Vagina (tissue), 2 donors: ENCODE data around the gene TMPRSS2. TPM values are rescaled to one million over a fixed set of nuclear protein-coding genes. Genes with fewer than 3 reads are reported as not detected.

Experiments
- DNase-seq, 2 donors: peaks; one replicate each; pipeline ENCODE4 v3.0.0-alpha.2; 2017; ENCODE audit errors: extremely low spot score in 2 of 2
- H3K27ac ChIP-seq: fragments of 200-600 bp; sonication (generic); one replicate; pipeline ENCODE4 v1.5.1; 2019
- H3K27me3 ChIP-seq: fragments of 200-600 bp; sonication (generic); one replicate; pipeline ENCODE4 v1.5.1; 2019
- H3K36me3 ChIP-seq, 2 donors: fragments of 200-600 bp; sonication (generic); one replicate each; pipeline ENCODE4 v1.5.1; 2017 to 2019
- H3K4me1 ChIP-seq: fragments of 200-600 bp; sonication (generic); one replicate; pipeline ENCODE4 v1.5.1; 2019
- H3K4me3 ChIP-seq, 2 donors: fragments of 200-600 bp; sonication (generic); 1 replicate in 1 of 2; 2 replicates in 1 of 2; pipeline ENCODE4 v1.5.1; 2016 to 2019
- H3K9me3 ChIP-seq: fragments of 200-600 bp; sonication (generic); one replicate; pipeline ENCODE4 v1.5.1; 2019
- POLR2A ChIP-seq, 2 donors: fragments of 450-650 bp; IDR thresholded peaks; one replicate each; pipeline ENCODE4 v1.6.1; 2017; ENCODE audit warnings: antibody characterized with exemption in 2 of 2, mild to moderate bottlenecking in 2 of 2, moderate library complexity in 2 of 2
- POLR2AphosphoS5 ChIP-seq, 2 donors: sonication (generic); formaldehyde crosslinking; IDR thresholded peaks; one replicate each; pipeline ENCODE4 v1.9.0; 2017; ENCODE audit warnings: antibody characterized with exemption in 2 of 2, mild to moderate bottlenecking in 2 of 2, low read depth in 1 of 2; ENCODE audit not compliant: insufficient read depth in 1 of 2
- intact Hi-C: fragments of 100-400 bp; cut with DNase I; formaldehyde crosslinking; loops from one replicate; pipeline ENCODE4 v1.15.1; 2023
- total RNA-seq: library from RNA; depleted of rRNA; stranded (reverse); fragments of >200 nt; gene quantifications from one replicate; pipeline ENCODE4 v1.2.3, GENCODE V29; 2016
- TF ChIP-seq, protein P1 (sequence below), 3 experiments: fragments of 450-650 bp in 2 of 3; fragments of 200-600 bp in 1 of 3; sonication (generic) in 1 of 3; IDR thresholded peaks; one replicate each; pipeline ENCODE4 v1.5.1; 2017 to 2019; ENCODE audit warnings: antibody characterized with exemption in 3 of 3, mild to moderate bottlenecking in 2 of 3, moderate library complexity in 2 of 3

TMPRSS2 gene
- total RNA-seq, 1 donor from 2014 or later, result 19.9 TPM

- H3K36me3 ChIP-seq, result peaks cover 0 to 17% of the 10 kb centered on the region in 2 donors
- intact Hi-C loops, result no loop called here
Observed at GRCh38 chr21:41458559-41458958, 49.4 kb downstream of the TMPRSS2 start.

GRCh38 chr21:41458121-41458520, 49.8 kb downstream of the TMPRSS2 start:
- Histone ChIP-seq H3K4me3 (no peak overlapping the region), H3K4me1 (peaks cover 7% of the 10 kb centered on the region), H3K36me3 (peaks cover 0 to 17% of the 10 kb centered on the region in 2 donors), H3K27me3 (no peaks in the 10 kb centered on the region), H3K9me3 (no peaks in the 10 kb centered on the region), H3K27ac (no peak overlapping the region)
- TF ChIP-seq, protein P1, sequence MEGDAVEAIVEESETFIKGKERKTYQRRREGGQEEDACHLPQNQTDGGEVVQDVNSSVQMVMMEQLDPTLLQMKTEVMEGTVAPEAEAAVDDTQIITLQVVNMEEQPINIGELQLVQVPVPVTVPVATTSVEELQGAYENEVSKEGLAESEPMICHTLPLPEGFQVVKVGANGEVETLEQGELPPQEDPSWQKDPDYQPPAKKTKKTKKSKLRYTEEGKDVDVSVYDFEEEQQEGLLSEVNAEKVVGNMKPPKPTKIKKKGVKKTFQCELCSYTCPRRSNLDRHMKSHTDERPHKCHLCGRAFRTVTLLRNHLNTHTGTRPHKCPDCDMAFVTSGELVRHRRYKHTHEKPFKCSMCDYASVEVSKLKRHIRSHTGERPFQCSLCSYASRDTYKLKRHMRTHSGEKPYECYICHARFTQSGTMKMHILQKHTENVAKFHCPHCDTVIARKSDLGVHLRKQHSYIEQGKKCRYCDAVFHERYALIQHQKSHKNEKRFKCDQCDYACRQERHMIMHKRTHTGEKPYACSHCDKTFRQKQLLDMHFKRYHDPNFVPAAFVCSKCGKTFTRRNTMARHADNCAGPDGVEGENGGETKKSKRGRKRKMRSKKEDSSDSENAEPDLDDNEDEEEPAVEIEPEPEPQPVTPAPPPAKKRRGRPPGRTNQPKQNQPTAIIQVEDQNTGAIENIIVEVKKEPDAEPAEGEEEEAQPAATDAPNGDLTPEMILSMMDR (IDR thresholded peaks at IDR 0.05), result no peak
- TF ChIP-seq POLR2A (IDR thresholded peaks at IDR 0.05), result no peak
- no peak for TF ChIP-seq POLR2AphosphoS5 (IDR thresholded peaks at IDR 0.05; ENCODE audit: insufficient read depth in 1 of 2, low read depth in 1 of 2)
- intact Hi-C loops, result no loop called here
- DNase-seq, result no peak

More at GRCh38 chr21:41458559-41458958, 49.4 kb downstream of the TMPRSS2 start:
- Histone ChIP-seq H3K4me1 (peaks cover 7% of the 10 kb centered on the region), H3K27ac (no peak overlapping the region), H3K9me3 (no peaks in the 10 kb centered on the region), H3K4me3 (no peak overlapping the region), H3K27me3 (no peaks in the 10 kb centered on the region)
- TF ChIP-seq POLR2AphosphoS5 (IDR thresholded peaks at IDR 0.05; ENCODE audit: insufficient read depth in 1 of 2, low read depth in 1 of 2) (no peak), POLR2A (IDR thresholded peaks at IDR 0.05) (no peak)
- TF ChIP-seq, protein P1 (IDR thresholded peaks at IDR 0.05), result no peak
- DNase-seq, result no peak

DNA sequence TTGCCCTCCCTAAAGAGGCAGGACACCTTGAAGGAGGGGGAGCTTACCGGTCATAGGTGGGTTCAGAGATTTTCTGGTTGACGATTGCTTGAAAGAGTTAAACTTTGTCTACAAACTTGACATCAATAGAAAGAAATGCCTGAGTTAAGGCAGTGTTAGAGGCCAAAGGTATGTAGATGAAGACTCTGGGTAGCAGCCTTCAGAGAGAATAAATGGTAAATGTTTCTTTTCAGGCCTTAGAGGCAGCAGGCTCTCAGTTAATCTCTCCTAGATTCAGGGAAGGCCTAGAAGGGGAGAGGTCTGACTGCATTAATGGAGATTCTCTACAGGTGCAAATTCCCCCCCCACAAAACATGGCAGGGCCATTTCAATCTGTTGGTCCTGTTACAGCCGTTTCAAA, 54.2 kb downstream of the TMPRSS2 start:
- intact Hi-C loops, result no loop called here
- DNase-seq, result no peak
- H3K36me3 ChIP-seq, result peaks cover 0 to 23% of the 10 kb centered on the region in 2 donors
- H3K4me3 ChIP-seq, result no peak overlapping the region
- H3K27me3 ChIP-seq, result no peaks in the 10 kb centered on the region
- no peaks in the 10 kb centered on the region for H3K9me3 ChIP-seq
- no peak overlapping the region for H3K27ac ChIP-seq
- no peaks in the 10 kb centered on the region for H3K4me1 ChIP-seq
- TF ChIP-seq POLR2A (IDR thresholded peaks at IDR 0.05) (no peak), POLR2AphosphoS5 (IDR thresholded peaks at IDR 0.05; ENCODE audit: insufficient read depth in 1 of 2, low read depth in 1 of 2) (no peak)
- TF ChIP-seq, protein P1 (IDR thresholded peaks at IDR 0.05), result no peak

DNA sequence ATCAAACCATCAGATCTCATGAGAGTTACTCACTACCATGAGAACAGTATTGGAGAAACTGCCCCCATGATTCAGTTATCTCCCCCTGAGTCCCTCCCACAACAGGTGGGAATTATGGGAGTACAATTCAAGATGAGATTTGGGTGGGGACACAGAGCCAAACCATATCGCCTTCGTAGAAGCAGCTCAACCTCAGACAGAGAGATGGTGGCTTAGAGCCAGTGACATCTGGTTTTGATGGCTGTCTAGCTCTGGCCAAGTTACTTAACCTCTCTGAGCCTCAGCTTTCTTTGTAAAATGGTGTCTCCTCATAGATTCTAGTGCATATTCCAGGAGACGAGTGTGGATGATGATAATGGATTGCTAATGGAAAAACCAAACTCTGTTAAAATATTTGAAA, 54.8 kb downstream of the TMPRSS2 start:
- DNase-seq, result no peak
- no peak overlapping the region for H3K27ac ChIP-seq
- TF ChIP-seq POLR2AphosphoS5 (IDR thresholded peaks at IDR 0.05; ENCODE audit: insufficient read depth in 1 of 2, low read depth in 1 of 2), result no peak
- no peak for TF ChIP-seq POLR2A (IDR thresholded peaks at IDR 0.05)
- TF ChIP-seq, protein P1 (IDR thresholded peaks at IDR 0.05), result no peak
- no peaks in the 10 kb centered on the region for H3K27me3 ChIP-seq
- intact Hi-C loops, result no loop called here
- no peak overlapping the region for H3K4me3 ChIP-seq
- H3K4me1 ChIP-seq, result no peaks in the 10 kb centered on the region
- H3K9me3 ChIP-seq, result no peaks in the 10 kb centered on the region
- peaks cover 0 to 18% of the 10 kb centered on the region in 2 donors for H3K36me3 ChIP-seq

- peaks cover 0 to 22% of the 10 kb centered on the region in 2 donors for H3K36me3 ChIP-seq
Observed at GRCh38 chr21:41451753-41452676, 55.9 kb downstream of the TMPRSS2 start.

More at GRCh38 chr21:41451753-41452676, 55.9 kb downstream of the TMPRSS2 start:
- Histone ChIP-seq H3K9me3 (no peaks in the 10 kb centered on the region), H3K27ac (no peak overlapping the region), H3K27me3 (no peaks in the 10 kb centered on the region), H3K4me1 (no peaks in the 10 kb centered on the region), H3K4me3 (no peak overlapping the region)
- no peak for TF ChIP-seq POLR2AphosphoS5 (IDR thresholded peaks at IDR 0.05; ENCODE audit: insufficient read depth in 1 of 2, low read depth in 1 of 2)
- TF ChIP-seq, protein P1 (IDR thresholded peaks at IDR 0.05), result no peak
- no peak for TF ChIP-seq POLR2A (IDR thresholded peaks at IDR 0.05)
- intact Hi-C loops, result no loop called here
- no peak for DNase-seq
